HG03280 (cell line): Measurements from ENCODE around the gene PYCR2.

Source experiments
- ATAC-seq: cut with Tn5 transposase; IDR thresholded peaks from one replicate; pipeline ENCODE4 v1.9.1; 2021; ENCODE audit warnings: mild to moderate bottlenecking, moderate library complexity; ENCODE audit not compliant: unreplicated experiment

Gene PYCR2

GRCh38 chr1:225921734-225922709 lies 2.0 kb downstream of the PYCR2 start:
- ATAC-seq = no peak

- no peak for ATAC-seq
These were observed 4.1 kb downstream of the PYCR2 start for GRCh38 chr1:225919906-225920305.

- ATAC-seq = no peak
These were observed 5.8 kb downstream of the PYCR2 start for GRCh38 chr1:225918280-225918679.

- no peak for ATAC-seq
These were observed 6.5 kb downstream of the PYCR2 start for GRCh38 chr1:225917536-225917935.

- no peak for ATAC-seq
These were observed 6.9 kb downstream of the PYCR2 start for GRCh38 chr1:225917101-225917500.

GRCh38 chr1:225915538-225915991 lies 8.5 kb downstream of the PYCR2 start:
- no peak for ATAC-seq

GRCh38 chr1:225914947-225915346 lies 9.1 kb downstream of the PYCR2 start:
- ATAC-seq = no peak

- no peak for ATAC-seq
These were observed 9.7 kb downstream of the PYCR2 start for GRCh38 chr1:225914391-225914790.

GRCh38 chr1:225911191-225912130 lies 12.6 kb downstream of the PYCR2 start:
- ATAC-seq = peak; percentile 72

GRCh38 chr1:225909477-225909876 lies 14.6 kb downstream of the PYCR2 start:
- no peak for ATAC-seq

GRCh38 chr1:225908773-225909172 lies 15.3 kb downstream of the PYCR2 start:
- ATAC-seq = no peak

- ATAC-seq = no peak
These were observed 15.9 kb downstream of the PYCR2 start for GRCh38 chr1:225908013-225908640.

- no peak for ATAC-seq
These were observed 16.7 kb downstream of the PYCR2 start for GRCh38 chr1:225907341-225907740.

- no peak for ATAC-seq
These were observed 17.6 kb downstream of the PYCR2 start for GRCh38 chr1:225906467-225906866.

GRCh38 chr1:225903623-225904022 lies 20.4 kb downstream of the PYCR2 start:
- no peak for ATAC-seq

GRCh38 chr1:225899044-225899925 lies 24.8 kb downstream of the PYCR2 start:
- ATAC-seq = no peak

- ATAC-seq = no peak
These were observed 26.2 kb downstream of the PYCR2 start for GRCh38 chr1:225897595-225898514.

GRCh38 chr1:225896937-225897549 lies 27.0 kb downstream of the PYCR2 start:
- peak; percentile 100 for ATAC-seq
